ENCODE data around the gene KIAA1549. TPM values are rescaled to one million over a fixed set of nuclear protein-coding genes. Genes with fewer than 3 reads are reported as not detected.

Gene KIAA1549
- total RNA-seq, 1 donor from 2014 or later, result 2.5 TPM

- intact Hi-C loops (cut with micrococcal nuclease), result no loop called here
- DNase-seq (no peak), ATAC-seq (no peak)
Observed at GRCh38 chr7:138918756-138919155, 62.4 kb downstream of the KIAA1549 start.

DNA sequence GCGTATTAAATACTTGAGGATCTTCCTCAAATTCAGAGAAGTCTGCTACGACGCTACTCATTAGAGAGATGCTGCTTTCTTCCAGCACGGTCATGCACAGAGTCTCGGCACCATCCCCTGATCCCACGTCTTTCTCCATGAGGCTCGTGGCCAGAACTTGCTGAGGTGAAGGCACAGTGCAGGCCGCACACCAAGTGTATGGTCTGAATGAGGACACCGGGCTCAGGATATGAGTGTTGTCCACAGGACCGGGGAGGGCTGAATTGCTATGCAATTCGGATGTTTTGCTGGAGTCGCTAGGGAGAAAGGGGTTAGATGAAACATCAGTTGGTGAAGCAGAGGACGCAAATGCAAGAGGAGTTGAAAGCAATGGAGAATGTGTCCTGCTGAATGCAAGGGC, 63.0 kb downstream of the KIAA1549 start:
- no peak for DNase-seq
- intact Hi-C loops (cut with micrococcal nuclease), result no loop called here

DNA sequence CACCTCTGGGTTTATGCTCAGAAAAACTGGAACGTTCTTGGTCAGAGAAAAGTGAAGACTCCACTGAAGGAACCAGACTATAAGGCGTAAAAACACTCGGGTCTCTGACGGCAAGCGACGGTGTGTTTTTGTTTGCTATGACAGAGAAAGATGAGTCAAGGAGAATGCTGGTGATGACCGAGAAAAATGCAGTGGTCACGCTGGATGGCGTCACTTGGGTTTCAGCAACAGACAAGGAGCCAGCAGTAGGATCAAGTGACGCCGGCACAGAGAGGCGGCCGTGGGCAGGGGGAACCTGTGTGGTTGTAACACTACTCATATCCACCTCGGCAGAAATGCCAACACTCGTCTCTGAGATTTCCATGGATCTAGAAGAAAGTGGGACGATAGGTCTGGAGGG, 63.4 kb downstream of the KIAA1549 start:
- no peak for ATAC-seq

More for the DNA sequence above, 63.0 kb downstream of the KIAA1549 start:
- no peak for ATAC-seq

GRCh38 chr7:138916731-138917130, 64.5 kb downstream of the KIAA1549 start:
- no peak for DNase-seq
- ATAC-seq, result no peak
- intact Hi-C loops (cut with micrococcal nuclease), result no loop called here

More for the DNA sequence above, 63.4 kb downstream of the KIAA1549 start:
- intact Hi-C loops (cut with micrococcal nuclease), result no loop called here
- no peak for DNase-seq

- ATAC-seq (no peak), DNase-seq (no peak)
- intact Hi-C loops (cut with micrococcal nuclease), result no loop called here
Observed at GRCh38 chr7:138916275-138916674, 64.9 kb downstream of the KIAA1549 start.

GRCh38 chr7:138913783-138914182, 67.4 kb downstream of the KIAA1549 start:
- intact Hi-C loops (cut with micrococcal nuclease), result no loop called here
- DNase-seq, result no peak
- ATAC-seq, result no peak

GRCh38 chr7:138911007-138911406, 70.2 kb downstream of the KIAA1549 start:
- DNase-seq, result no peak
- intact Hi-C loops (cut with micrococcal nuclease), result no loop called here
- ATAC-seq, result no peak

DNA sequence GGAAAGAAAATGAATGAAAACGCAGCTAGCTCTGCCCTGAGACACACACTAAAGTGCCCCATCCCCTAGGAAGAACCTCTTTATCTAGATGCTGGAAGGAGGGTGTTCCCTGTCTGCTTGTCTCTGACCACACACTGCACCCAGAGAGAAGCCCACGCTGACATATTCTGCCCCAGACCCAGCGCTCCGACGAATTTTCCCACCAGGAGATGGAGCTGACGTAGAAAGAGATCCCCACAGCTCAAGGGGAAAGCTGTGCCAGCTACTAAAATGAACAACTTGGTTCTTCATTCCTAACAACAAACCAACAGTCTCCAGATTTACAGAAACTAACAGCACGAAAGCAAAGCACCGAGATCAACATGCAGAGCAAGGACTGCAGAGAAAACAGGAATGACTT, 73.3 kb downstream of the KIAA1549 start:
- ATAC-seq (no peak), DNase-seq (no peak)
- intact Hi-C loops (cut with micrococcal nuclease), result no loop called here

DNA sequence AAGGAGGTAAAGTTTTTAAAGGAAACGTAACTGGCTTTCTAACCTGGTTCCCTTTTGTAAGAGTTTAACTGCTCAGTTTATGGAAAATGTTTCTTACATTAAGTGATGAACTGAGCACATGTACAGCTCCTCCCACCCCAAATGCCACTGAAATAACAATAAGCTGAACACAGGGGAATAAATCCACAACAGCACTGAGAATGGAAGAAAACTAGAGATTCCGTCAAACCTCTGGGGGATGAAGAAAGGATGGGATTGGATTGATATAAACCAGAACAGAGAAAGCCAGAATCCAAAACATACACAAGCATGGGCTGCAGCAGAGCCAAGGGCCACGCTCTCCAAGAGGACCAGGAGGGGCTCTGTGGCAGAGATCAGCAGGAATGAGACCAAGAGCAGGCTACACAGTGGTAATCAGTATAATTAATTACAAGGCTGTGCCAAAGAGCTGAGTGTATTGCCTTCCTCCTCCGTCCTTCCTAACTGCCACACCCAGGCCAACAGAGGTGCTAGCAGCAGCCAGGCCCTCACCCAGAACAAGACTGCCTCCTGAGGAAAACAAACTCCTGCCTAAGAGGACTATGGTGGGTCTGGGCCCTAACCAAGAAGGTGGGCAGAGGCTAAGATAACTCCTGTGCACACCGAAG, 73.9 kb downstream of the KIAA1549 start:
- intact Hi-C loops (cut with micrococcal nuclease), result no loop called here
- ATAC-seq (no peak), DNase-seq (no peak)

DNA sequence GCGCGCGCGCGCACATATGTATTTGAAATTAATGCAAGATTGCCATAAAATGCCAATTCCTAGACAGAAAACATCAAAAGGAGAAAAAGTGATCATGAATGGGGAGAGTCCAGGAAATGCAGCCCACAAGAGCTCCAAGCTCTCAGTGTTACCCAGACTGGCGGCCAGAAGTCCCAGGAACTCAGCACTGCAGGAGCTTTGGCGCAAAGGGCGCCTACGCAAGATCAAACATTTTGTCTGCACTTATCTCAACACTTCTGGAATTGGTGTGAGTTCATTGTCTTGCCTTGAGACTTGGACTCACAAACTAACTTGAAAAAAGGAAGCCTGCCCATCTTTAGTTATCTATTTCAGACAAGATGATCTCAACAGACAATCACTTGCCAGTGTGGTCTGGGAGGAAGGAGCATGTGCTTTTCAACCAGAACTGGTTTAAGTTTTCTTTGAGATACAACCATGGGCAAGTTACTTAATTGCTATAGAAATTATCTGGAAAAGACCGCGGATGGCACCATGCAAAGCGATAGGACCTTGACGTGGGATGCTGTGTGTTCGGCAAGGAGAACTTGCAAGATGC, 77.2 kb downstream of the KIAA1549 start:
- intact Hi-C loops (cut with micrococcal nuclease), result no loop called here
- DNase-seq, result no peak
- no peak for ATAC-seq

GRCh38 chr7:138903186-138903820, 77.9 kb downstream of the KIAA1549 start:
- intact Hi-C loops (cut with micrococcal nuclease), result no loop called here
- DNase-seq (no peak), ATAC-seq (no peak)

- intact Hi-C loops (cut with micrococcal nuclease), result no loop called here
- ATAC-seq, result no peak
Observed at GRCh38 chr7:138902161-138902560, 79.0 kb downstream of the KIAA1549 start.

GRCh38 chr7:138900035-138900828, 81.0 kb downstream of the KIAA1549 start:
- DNase-seq (no peak), ATAC-seq (no peak)
- intact Hi-C loops (cut with micrococcal nuclease), result no loop called here

More at GRCh38 chr7:138902161-138902560, 79.0 kb downstream of the KIAA1549 start:
- no peak for DNase-seq

- intact Hi-C loops (cut with micrococcal nuclease), result no loop called here
- no peak for ATAC-seq
- DNase-seq, result no peak
Observed at GRCh38 chr7:138898802-138899201, 82.4 kb downstream of the KIAA1549 start.

DNA sequence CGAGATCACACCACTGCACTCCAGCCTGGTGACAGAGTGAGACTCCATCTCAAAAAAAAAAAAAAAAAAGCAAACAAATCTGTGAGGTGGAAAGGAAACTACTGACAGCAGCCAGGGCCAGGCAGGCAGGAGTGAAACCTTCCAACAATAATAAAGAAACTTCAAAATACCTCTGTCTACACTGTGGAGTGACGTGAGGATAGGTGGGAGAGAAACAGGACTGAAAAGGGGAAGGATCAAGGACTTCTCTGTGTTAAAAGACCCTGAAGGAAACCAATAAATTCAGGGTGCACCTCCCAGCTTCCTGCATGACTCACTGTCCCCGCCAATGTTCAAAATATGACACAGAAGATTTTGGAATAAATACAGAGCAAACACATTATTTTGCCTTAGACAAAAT, 82.9 kb downstream of the KIAA1549 start:
- intact Hi-C loops (cut with micrococcal nuclease), result no loop called here
- DNase-seq (no peak), ATAC-seq (no peak)

DNA sequence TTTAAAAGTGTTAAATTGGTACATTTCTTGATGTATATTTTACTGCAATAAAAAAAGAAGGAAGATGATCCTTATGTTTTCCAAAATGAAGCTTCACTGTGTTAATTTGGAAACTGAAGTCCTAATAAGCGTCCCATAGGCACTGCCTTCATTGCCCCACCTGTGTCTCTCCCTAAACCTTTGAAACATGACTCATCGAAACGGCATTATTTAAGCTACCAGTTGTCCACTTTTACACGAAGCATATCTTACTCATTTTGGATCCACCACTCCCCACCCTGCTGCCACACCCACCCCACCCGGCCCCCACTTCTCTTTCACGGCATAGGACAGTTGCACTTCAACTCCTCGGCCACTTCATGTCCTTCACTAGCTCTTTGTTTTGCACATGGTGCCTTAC, 85.5 kb downstream of the KIAA1549 start:
- ATAC-seq (no peak), DNase-seq (no peak)
- intact Hi-C loops (cut with micrococcal nuclease), result no loop called here

GRCh38 chr7:138893258-138893657, 87.9 kb downstream of the KIAA1549 start:
- ATAC-seq (no peak), DNase-seq (no peak)
- intact Hi-C loops (cut with micrococcal nuclease), result no loop called here

DNA sequence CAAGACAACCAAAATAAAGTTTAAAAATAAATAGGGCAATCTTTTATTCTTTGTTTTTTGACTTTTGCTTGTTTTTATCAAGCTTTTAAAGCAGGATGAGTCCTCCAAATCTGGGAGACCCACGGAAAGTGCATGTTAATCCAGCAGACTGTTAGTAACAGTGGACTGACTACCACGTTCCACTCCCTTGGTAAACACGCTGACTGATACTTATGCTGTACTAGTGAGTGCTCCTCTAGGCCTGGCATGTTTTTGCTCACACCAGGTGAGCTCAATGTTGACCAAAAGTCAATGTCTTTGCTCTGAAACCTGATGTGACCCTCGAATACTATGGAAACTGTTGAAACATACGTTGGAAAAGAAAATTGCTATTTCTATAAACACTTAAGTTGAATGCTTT, 88.4 kb downstream of the KIAA1549 start:
- intact Hi-C loops (cut with micrococcal nuclease), result no loop called here
- ATAC-seq, result no peak
- no peak for DNase-seq

DNA sequence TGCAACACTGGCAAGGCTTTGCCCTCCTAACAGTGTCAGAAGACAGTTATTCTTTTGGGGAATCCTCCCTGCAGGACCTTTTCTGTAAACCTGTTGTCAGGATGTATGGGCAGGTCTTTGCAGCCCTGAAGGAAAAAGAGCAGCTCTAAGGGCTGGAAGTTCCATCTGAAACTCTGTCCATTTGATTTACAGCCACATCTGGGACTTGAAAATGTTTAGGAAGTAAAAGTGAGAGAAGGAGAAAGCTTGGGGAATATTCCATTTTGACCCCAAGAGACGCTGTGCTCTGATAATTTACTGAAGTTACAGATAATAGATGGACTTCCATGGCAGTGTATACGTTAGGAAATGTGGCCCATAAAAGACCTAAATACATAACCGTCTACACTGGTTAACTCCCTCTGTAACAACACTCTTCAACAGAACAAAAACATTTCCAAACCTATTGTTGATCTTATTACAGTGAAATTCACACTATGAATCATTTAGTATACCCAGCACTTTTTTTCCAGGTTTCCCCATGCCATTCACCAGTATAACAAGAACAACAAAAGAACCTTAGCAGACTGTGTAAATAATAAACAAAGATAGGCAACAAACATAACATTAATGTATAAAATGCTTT, 89.1 kb downstream of the KIAA1549 start:
- no peak for DNase-seq
- intact Hi-C loops (cut with micrococcal nuclease), result no loop called here
- ATAC-seq, result no peak

GRCh38 chr7:138891446-138891810, 89.8 kb downstream of the KIAA1549 start:
- no peak for ATAC-seq
- DNase-seq, result no peak
- intact Hi-C loops (cut with micrococcal nuclease), result no loop called here

Measured in left ventricle myocardium superior (tissue), 1 donor.